ENCODE data around the gene RARB. TPM values are rescaled to one million over a fixed set of nuclear protein-coding genes. Genes with fewer than 3 reads are reported as not detected.

Gene RARB
- total RNA-seq, 1 experiment from 2014 or later, result not detected

- BruUV-seq (replicated peaks), result no TSS peak
- Mint-ChIP-seq H3K9me3 (ENCODE audit: unreplicated experiment) (no peaks in the 10 kb centered on the region), H3K4me3 (ENCODE audit: unreplicated experiment) (no peak overlapping the region), H3K4me1 (ENCODE audit: insufficient read depth, unreplicated experiment) (peaks cover 3% of the 10 kb centered on the region), H3K36me3 (ENCODE audit: insufficient read depth, unreplicated experiment) (peaks cover 43% of the 10 kb centered on the region), H3K27ac (ENCODE audit: low read depth, unreplicated experiment) (no peak overlapping the region), H3K27me3 (ENCODE audit: insufficient read depth, unreplicated experiment) (no peaks in the 10 kb centered on the region)
- TF ChIP-seq CTCF (IDR thresholded peaks at IDR 0.05; ENCODE audit: unreplicated experiment), result no peak
- no peak for DNase-seq (ENCODE audit: unreplicated experiment)
- intact Hi-C loops (cut with micrococcal nuclease), result no loop called here
- ChIA-PET POLR2A (no interaction called here), CTCF (interaction anchor here (0.6 to 0.9 kb wide), 2 partner anchors 10 to 1012 kb away, joined by 3 to 6 read pairs; no protein-coding TSS in a partner anchor)
Measured at GRCh38 chr3:25635038-25635437, 207.0 kb downstream of the RARB start.

Other genes starting within 250 kb of the RARB start
- gene TOP2B, start 236.6 kb downstream of the RARB start, total RNA-seq (2022), result 77.8 and 88.7 TPM in 2 replicates